Measurements from ENCODE around the gene ADARB1.

ADARB1 gene

GRCh38 chr21:45200581-45201296 is 126.4 kb downstream of the ADARB1 start:
- no peak overlapping the region for H3K4me3 ChIP-seq (ENCODE audit: low read depth, low read length)
- H3K4me1 ChIP-seq: peaks cover 10% of the 10 kb centered on the region
- no peaks in the 10 kb centered on the region for H3K27me3 ChIP-seq
- no peak for TF ChIP-seq CTCF (IDR thresholded peaks at IDR 0.05; ENCODE audit: low read depth, low read length)
- DNase-seq: no peak
- no peaks in the 10 kb centered on the region for H3K9me3 ChIP-seq
- H3K36me3 ChIP-seq: peaks cover 11% of the 10 kb centered on the region

GRCh38 chr21:45202344-45202743 is 128.0 kb downstream of the ADARB1 start:
- H3K9me3 ChIP-seq: no peaks in the 10 kb centered on the region
- peaks cover 8% of the 10 kb centered on the region for H3K36me3 ChIP-seq
- peaks cover 21% of the 10 kb centered on the region for H3K4me1 ChIP-seq
- peak overlapping the region; percentile 47 for H3K4me3 ChIP-seq (ENCODE audit: low read depth, low read length)
- no peak for TF ChIP-seq CTCF (IDR thresholded peaks at IDR 0.05; ENCODE audit: low read depth, low read length)
- no peak for DNase-seq
- H3K27me3 ChIP-seq: no peaks in the 10 kb centered on the region

- Histone ChIP-seq H3K9me3 (no peaks in the 10 kb centered on the region), H3K36me3 (peaks cover 8% of the 10 kb centered on the region), H3K27me3 (no peaks in the 10 kb centered on the region), H3K4me1 (peaks cover 21% of the 10 kb centered on the region), H3K4me3 (ENCODE audit: low read depth, low read length) (peak overlapping the region; percentile 47)
- DNase-seq: peak; percentile 91
- TF ChIP-seq CTCF (IDR thresholded peaks at IDR 0.05; ENCODE audit: low read depth, low read length): no peak
Observed at GRCh38 chr21:45202889-45203288, 128.5 kb downstream of the ADARB1 start.

- DNase-seq: no peak
- Histone ChIP-seq H3K4me1 (peaks cover 21% of the 10 kb centered on the region), H3K9me3 (no peaks in the 10 kb centered on the region), H3K36me3 (peaks cover 8% of the 10 kb centered on the region), H3K4me3 (ENCODE audit: low read depth, low read length) (no peak overlapping the region), H3K27me3 (no peaks in the 10 kb centered on the region)
- TF ChIP-seq CTCF (IDR thresholded peaks at IDR 0.05; ENCODE audit: low read depth, low read length): no peak
Observed at GRCh38 chr21:45203983-45204382, 129.6 kb downstream of the ADARB1 start.

GRCh38 chr21:45204395-45204794 is 130.0 kb downstream of the ADARB1 start:
- DNase-seq: no peak
- H3K4me1 ChIP-seq: peaks cover 21% of the 10 kb centered on the region
- no peaks in the 10 kb centered on the region for H3K9me3 ChIP-seq
- H3K4me3 ChIP-seq (ENCODE audit: low read depth, low read length): no peak overlapping the region
- peaks cover 8% of the 10 kb centered on the region for H3K36me3 ChIP-seq
- TF ChIP-seq CTCF (IDR thresholded peaks at IDR 0.05; ENCODE audit: low read depth, low read length): no peak
- H3K27me3 ChIP-seq: no peaks in the 10 kb centered on the region

- DNase-seq: no peak
- no peak for TF ChIP-seq CTCF (IDR thresholded peaks at IDR 0.05; ENCODE audit: low read depth, low read length)
- Histone ChIP-seq H3K4me1 (peaks cover 30% of the 10 kb centered on the region), H3K9me3 (no peaks in the 10 kb centered on the region), H3K27me3 (no peaks in the 10 kb centered on the region), H3K36me3 (peaks cover 8% of the 10 kb centered on the region), H3K4me3 (ENCODE audit: low read depth, low read length) (no peak overlapping the region)
Observed at GRCh38 chr21:45207839-45208626, 133.7 kb downstream of the ADARB1 start.

Measured in BE2C (cell line).